ENCODE measurements around the gene MAPKBP1. TPM values are rescaled to one million over a fixed set of nuclear protein-coding genes. Genes with fewer than 3 reads are reported as not detected.
A peak's percentile ranks its signal among the peaks of the same experiment; 100 is the strongest.

The MAPKBP1 gene
- total RNA-seq, 1 donor from 2014 or later: 26.1 TPM

- peak; percentile 69 for ATAC-seq
Observed at GRCh38 chr15:41849204-41849603, 74.9 kb downstream of the MAPKBP1 start.

GRCh38 chr15:41849861-41850260 is 75.6 kb downstream of the MAPKBP1 start:
- ATAC-seq: peak; percentile 71

DNA sequence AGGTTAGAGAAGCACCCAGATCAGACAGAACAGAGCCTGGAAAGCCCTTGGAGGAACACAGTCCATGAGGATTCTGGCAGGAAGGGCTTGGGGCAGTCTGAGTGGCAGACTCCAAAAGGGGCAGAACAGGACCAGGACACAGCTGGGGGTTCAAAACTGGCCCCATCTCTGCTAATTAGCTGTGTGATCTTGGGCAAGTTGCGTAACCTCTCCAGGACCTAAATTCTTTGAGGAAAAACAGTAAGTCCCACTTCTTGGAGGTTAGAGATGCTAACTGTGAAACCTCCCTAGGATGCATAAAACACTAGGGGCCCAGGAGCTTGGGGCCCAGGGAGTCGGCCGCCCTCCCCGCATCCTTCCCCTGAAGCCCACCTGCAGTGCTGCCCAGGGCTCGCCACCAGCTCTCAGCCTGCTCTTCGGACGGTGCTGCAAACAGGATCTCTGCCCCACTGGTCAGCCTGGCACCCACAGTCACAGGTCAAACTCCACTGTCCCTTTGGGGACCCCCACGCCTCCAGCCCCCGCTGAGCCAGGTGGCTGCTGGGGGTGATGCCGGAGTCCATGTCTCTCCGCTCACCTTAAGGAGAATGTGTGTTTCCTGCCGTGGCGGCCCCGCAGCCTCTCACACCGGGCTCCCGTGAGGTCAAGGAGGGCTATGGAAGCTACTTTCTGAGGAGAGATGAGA is 76.3 kb downstream of the MAPKBP1 start:
- no peak for ATAC-seq

GRCh38 chr15:41851167-41851523 is 76.9 kb downstream of the MAPKBP1 start:
- no peak for ATAC-seq

GRCh38 chr15:41851755-41852370 is 77.6 kb downstream of the MAPKBP1 start:
- no peak for ATAC-seq

- ATAC-seq: peak; percentile 1
Observed at GRCh38 chr15:41852736-41853590, 78.7 kb downstream of the MAPKBP1 start.

DNA sequence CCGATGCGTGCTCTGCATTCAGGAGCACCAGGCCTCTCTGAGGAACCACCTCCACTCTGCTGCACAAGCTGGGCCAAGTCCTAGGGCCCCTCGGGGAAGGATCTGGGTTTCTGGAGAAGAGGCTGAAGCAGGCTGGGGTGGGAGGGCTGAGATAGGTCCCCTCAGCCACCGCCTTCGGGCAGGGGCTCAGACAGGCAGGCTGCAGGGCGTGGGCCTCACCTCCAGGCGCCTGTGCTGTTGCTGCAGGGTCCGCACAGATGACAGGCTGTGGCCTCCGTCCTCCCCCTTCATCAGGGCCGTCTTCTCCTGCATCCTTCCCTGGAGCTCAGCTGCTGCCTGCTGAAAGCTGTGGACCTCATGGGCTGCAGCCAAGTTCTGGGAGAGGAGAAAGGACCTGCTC is 79.5 kb downstream of the MAPKBP1 start:
- ATAC-seq: no peak

DNA sequence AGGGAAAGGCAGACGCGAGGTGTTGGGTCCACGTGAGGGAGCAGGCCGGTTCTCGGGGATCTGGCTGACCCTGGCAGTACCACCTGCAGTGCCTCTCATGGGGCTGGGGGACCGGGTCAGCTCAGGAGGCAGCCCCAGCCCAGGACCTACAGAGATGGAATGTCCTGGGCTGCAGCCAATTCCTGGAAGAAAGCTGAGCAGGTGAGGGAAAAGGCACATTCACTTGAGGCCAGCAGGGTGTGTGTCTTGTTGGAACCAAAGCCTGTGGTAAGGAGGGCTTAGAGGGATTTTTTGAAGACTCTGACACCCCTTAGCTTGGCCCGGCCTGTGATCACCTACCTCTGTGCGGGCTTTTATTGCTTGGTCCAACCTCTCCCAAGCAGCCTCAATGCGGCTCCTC is 80.2 kb downstream of the MAPKBP1 start:
- ATAC-seq: no peak

DNA sequence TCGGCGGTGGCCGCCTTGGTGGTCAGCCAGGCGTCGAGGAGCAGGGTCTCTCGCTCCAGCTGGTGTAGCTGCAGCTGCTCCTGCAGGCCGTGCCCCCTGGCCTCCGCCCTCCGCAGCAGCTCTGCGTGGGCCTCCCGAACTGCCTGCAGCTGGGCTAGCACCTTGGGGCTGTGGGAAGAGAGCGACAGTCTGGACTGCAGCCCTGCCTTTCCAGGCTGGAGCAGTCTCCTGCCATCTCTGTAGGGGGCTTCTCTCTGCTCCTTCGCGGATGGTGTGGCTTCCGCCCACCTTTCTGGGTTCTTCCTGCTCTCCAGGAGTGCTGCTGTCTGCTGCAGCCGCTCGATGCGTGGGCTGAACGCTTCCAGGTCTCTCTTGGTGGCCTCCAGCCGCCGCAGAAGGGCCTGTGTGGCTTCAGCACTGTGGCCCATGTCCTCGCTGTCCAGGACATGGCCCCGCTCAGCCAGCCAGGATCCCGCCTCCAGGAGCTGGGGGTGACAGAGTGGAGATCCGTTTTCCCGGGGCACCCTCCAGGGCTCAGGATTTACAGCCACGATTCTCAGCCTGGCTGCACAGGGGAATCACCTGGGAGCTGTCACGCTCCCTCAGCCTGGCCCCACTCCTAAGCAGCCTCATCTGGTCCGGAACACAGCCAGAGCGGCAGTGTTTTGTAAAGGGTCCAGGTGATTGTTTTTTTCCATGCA is 81.1 kb downstream of the MAPKBP1 start:
- no peak for ATAC-seq

- ATAC-seq: no peak
Observed at GRCh38 chr15:41856262-41856661, 82.0 kb downstream of the MAPKBP1 start.

DNA sequence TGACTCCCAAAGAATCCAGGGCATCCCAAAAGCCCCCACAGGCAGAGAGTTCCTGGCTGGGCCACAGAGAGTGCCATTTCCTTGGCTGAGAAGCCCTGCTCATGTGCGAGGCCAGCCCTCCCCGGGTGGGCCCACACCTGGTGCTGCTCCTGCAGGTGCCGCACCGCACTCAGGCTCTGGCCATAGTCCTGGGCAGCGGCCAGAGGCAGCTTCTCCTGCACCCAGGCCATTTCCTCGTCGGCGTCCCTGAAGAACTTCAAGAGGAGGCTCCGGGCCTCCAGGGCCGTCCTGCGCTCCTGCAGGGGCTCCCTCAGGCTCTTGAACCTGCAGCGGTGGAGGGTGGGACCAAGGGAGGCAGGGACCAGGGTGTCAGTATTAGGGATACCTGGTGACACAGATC is 82.4 kb downstream of the MAPKBP1 start:
- no peak for ATAC-seq

- no peak for ATAC-seq
Observed at GRCh38 chr15:41857316-41857715, 83.0 kb downstream of the MAPKBP1 start.

DNA sequence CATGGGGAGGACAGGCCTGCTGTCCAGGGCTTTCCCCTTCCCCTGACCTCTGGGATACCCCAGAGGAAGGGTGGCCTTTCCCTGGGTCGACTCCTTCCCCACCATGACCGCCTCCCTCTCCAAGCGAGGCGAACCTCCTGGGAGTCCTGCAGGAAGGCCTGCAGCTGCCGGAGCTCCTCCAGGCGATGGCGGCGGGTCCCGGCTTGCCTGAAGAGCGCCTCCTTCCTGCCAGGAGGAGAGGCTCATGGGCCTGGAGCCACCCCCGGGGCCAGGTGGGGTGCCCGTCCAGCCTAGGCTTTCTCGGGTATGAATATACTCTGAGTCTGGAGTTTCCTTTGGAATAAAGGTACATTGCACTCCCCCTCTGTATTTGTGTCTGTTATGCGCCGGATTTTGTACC is 84.5 kb downstream of the MAPKBP1 start:
- no peak for ATAC-seq

DNA sequence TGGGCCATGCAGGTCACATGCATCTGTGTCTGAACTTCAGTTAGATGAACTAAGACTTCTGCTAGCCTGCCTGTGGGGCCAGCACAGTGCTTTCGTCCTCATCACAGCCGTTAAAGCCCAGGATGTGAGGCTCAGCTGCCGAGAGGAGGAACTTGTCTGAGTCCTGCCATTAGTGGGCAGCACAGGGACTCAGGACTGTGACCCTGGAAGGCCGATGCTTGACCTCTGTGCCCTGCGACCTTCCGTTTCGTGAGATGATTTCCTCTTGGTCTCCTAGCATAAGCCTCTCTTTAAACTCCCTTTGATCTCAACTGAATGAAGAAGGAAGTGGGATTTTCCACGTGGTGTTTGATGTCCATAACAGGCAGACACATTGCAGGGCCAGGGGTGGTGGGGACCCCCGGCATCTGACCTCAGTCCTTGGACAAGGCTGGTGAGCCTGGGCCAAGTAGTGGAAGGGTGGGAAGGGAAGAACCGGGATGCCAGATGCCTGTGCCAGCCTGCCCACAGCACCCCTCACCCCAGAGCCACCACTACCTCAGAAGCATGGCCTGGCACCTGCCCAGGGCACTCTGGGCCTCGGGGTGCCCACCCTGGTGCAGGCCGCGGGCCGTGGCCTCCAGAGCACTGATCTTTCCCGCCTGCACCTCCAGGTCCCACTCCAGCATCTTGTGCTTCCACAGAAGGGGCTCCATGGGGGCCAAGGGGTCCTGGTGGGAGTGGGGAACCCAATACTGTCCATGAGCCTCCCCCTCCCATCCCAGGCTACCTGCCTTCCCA is 86.0 kb downstream of the MAPKBP1 start:
- no peak for ATAC-seq

GRCh38 chr15:41861736-41862356 is 87.6 kb downstream of the MAPKBP1 start:
- ATAC-seq: no peak

DNA sequence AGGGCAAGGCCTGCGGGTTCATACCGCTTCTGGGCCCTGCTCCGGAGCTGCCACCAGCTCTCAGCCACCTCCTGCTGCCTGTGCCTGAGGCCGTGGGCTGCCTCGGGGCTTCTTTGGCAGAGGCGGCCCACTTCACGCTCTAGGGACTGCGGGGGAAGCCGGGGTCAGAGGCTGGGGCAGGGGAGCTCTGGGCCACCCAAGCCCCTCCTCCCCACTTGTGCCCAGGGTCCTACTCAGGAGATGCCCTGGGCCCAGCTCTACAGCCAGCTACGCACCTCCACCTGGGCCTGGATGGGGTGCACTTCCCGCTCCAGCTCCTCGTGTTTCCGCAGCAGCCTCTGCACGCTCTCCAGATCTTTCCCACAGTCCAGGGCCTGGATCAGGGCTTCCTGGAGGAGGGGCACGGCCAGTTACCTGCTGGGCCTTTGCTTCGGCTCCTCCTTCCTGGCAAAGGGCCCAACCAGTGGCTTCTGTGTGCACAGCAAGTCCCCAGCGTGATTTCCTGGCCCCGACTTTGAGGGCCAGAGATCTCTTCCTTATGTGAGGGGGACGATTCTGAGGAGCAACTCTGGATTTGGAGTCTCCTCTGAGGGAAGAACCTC is 88.3 kb downstream of the MAPKBP1 start:
- ATAC-seq: no peak

DNA sequence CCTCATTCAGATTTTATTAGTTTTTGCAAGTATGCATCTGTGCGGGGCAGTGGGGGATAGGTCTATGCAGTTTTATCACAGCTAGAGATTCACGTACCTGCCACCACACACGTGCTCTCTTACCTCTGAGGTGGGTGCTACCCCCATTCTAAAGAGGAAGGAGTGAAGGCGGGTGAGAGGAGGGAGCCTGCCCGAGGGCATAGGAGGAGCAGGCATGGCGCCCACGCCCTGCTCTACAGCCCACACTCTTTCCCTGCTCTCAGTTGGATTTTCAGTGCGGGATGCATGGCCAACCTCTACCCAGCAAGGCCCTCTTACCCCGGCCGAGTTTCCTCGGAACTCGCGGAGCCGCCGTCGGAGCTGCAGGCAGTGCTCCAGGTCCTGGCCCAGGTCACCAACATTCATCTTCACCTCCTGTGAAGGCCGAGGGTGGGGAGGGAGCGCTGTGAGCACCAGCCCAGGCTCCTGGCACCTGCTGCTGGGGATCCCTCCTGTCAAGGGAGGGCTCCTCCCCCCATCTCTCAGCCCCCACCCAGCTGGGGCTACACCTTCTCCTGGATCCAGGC is 91.3 kb downstream of the MAPKBP1 start:
- no peak for ATAC-seq

DNA sequence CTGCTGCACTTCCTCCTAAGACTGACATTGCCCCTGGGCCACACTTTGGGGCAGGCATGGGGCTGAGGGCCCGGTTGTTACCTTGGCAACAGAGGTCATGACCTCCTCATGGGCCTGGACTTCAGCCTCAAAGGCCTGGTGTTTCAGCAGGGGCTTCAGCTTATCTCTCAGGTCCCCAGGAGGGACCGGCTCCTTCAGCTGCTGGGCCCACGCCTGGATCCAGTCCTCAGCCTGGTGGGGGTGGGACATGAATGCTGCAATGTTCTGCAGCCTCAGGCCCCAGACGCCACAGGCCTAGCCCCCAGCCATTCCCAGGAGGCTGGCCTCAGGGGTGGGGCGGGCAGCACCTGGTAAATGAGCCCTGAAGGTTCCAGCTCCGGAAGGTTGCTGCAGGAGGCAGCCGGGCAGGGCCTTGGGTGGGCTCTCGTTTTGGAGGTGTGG is 92.0 kb downstream of the MAPKBP1 start:
- ATAC-seq: no peak

DNA sequence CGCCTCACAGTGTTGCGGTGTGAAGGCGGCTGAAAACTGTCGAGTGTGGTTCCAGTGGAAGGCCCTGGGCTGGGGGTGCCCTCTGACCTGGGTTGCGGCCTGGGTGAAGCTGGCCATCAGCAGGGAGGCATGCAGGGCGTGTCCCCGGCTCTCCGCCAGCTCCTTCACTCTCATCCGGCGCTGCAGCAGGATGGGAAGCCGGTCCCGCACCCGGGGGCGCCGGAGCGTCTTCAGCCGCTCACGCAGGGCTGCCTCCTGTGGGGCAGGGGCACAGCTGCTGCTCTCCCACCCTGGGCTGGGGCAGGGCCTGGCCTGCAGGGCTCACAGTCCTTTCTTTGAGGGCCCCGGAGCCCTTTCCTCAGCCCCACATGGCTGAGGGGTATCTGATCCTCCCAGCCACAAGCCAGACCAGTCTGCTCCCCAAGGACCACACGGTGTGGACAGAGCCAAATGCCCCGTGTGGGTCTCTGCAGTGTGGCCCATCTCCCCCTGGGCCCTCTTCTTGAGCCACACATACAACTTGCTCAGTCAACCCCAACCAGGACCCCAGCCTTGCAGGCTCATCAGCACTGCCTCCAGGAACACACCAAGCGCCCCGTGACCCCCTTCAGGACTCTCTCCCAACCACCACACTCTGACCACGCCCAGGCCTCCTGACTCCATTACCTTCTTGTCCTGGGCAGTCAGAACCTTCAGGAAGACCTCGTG is 92.7 kb downstream of the MAPKBP1 start:
- ATAC-seq: no peak

GRCh38 chr15:41868321-41868720 is 94.0 kb downstream of the MAPKBP1 start:
- ATAC-seq: no peak

Data from esophagus mucosa (tissue), 1 donor.